ENCODE data around the gene PI4K2B.

Gene PI4K2B

GRCh38 chr4:25297528-25298242 is 63.9 kb downstream of the PI4K2B start:
- H3K36me3 ChIP-seq (ENCODE audit: insufficient read depth, insufficient read length, low read length), result no peaks in the 10 kb centered on the region
- TF ChIP-seq SUZ12 (IDR thresholded peaks at IDR 0.05; ENCODE audit: extremely low read depth, insufficient read depth, insufficient read length) (no peak), YY1 (IDR thresholded peaks at IDR 0.05; ENCODE audit: insufficient read depth, insufficient read length) (no peak), ZNF274 (IDR thresholded peaks at IDR 0.05; ENCODE audit: low read depth, low read length) (no peak)
- H3K4me1 ChIP-seq (ENCODE audit: insufficient read depth, insufficient read length), result no peaks in the 10 kb centered on the region
- no peak overlapping the region for H3K9ac ChIP-seq (ENCODE audit: insufficient read length, low read depth)
- no peak overlapping the region for H3K4me3 ChIP-seq (ENCODE audit: insufficient read length, low read depth)
- no peaks in the 10 kb centered on the region for H3K27me3 ChIP-seq (ENCODE audit: insufficient read depth, insufficient read length)
- no peak for DNase-seq (ENCODE audit: low read depth, low spot score)
- H3K9me3 ChIP-seq (ENCODE audit: insufficient read depth, low read length), result no peaks in the 10 kb centered on the region

DNA sequence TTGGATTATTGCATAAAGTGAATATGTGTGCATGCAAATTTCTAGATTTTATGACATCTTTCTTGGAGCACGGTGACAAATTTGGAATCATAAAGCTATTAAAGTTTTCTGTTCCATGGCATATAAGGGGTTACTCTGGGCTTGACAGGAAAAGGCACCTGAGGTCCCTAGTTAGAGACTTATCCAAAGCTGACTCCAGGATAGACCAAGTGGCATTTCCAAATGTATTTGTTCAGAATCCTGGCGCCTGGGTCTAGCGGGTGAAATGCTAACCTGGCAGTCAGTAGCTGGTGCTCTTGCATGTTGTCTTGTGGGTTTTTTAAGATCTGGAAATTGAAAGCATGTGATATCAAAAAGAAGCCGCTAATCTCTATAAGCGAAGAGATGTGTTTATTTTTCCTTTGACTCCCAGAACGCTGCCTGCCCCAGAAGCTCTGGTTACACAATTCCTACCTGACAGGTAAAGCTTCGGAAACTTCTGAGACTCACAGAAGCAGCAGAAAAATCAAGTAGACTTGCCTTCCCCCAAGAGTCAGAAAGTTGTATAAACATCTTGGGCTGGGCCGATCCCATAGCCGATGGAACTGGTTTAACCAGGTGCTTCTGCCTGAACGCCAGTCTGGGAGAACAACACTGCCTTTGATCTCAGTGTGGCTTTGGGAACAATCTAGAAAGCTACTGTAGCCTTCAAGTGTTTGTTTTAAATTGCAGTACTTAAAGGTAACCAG is 65.8 kb downstream of the PI4K2B start:
- DNase-seq (ENCODE audit: low read depth, low spot score), result no peak
- no peak for TF ChIP-seq ZNF274 (IDR thresholded peaks at IDR 0.05; ENCODE audit: low read depth, low read length)
- no peak for TF ChIP-seq YY1 (IDR thresholded peaks at IDR 0.05; ENCODE audit: insufficient read depth, insufficient read length)
- TF ChIP-seq SUZ12 (IDR thresholded peaks at IDR 0.05; ENCODE audit: extremely low read depth, insufficient read depth, insufficient read length), result no peak

GRCh38 chr4:25301471-25301870 is 67.6 kb downstream of the PI4K2B start:
- no peaks in the 10 kb centered on the region for H3K27me3 ChIP-seq (ENCODE audit: insufficient read depth, insufficient read length)
- H3K9me3 ChIP-seq (ENCODE audit: insufficient read depth, low read length), result no peaks in the 10 kb centered on the region
- no peak overlapping the region for H3K9ac ChIP-seq (ENCODE audit: insufficient read length, low read depth)
- DNase-seq (ENCODE audit: low read depth, low spot score), result no peak
- no peaks in the 10 kb centered on the region for H3K4me1 ChIP-seq (ENCODE audit: insufficient read depth, insufficient read length)
- H3K36me3 ChIP-seq (ENCODE audit: insufficient read depth, insufficient read length, low read length), result no peaks in the 10 kb centered on the region
- TF ChIP-seq SUZ12 (IDR thresholded peaks at IDR 0.05; ENCODE audit: extremely low read depth, insufficient read depth, insufficient read length), result no peak
- no peak for TF ChIP-seq ZNF274 (IDR thresholded peaks at IDR 0.05; ENCODE audit: low read depth, low read length)
- TF ChIP-seq YY1 (IDR thresholded peaks at IDR 0.05; ENCODE audit: insufficient read depth, insufficient read length), result no peak
- H3K4me3 ChIP-seq (ENCODE audit: insufficient read length, low read depth), result no peak overlapping the region

More for the DNA sequence above, 65.8 kb downstream of the PI4K2B start:
- no peaks in the 10 kb centered on the region for H3K36me3 ChIP-seq (ENCODE audit: insufficient read depth, insufficient read length, low read length)
- no peak overlapping the region for H3K9ac ChIP-seq (ENCODE audit: insufficient read length, low read depth)
- no peak overlapping the region for H3K4me3 ChIP-seq (ENCODE audit: insufficient read length, low read depth)
- no peaks in the 10 kb centered on the region for H3K9me3 ChIP-seq (ENCODE audit: insufficient read depth, low read length)
- no peaks in the 10 kb centered on the region for H3K27me3 ChIP-seq (ENCODE audit: insufficient read depth, insufficient read length)
- no peaks in the 10 kb centered on the region for H3K4me1 ChIP-seq (ENCODE audit: insufficient read depth, insufficient read length)

DNA sequence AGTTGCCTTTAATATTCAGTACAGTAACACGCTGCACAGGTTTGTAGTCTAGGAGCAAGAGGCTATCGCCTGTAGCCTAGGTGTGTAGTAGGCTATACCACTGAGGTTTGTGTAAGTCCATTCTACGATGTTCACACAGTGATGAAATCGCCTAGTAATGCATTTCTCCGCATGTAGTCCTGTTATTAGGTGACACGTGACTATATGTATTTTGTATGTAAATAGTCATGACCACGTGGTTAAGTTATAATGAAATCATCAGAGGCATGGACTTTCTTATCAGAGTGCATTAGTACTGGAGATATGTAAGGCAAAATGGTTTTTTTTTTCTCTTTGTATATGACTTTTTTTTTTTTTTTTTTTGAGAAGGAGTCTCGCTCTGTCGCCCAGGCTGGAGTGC is 68.8 kb downstream of the PI4K2B start:
- Histone ChIP-seq H3K9ac (ENCODE audit: insufficient read length, low read depth) (no peak overlapping the region), H3K27me3 (ENCODE audit: insufficient read depth, insufficient read length) (no peaks in the 10 kb centered on the region), H3K9me3 (ENCODE audit: insufficient read depth, low read length) (no peaks in the 10 kb centered on the region), H3K36me3 (ENCODE audit: insufficient read depth, insufficient read length, low read length) (no peaks in the 10 kb centered on the region), H3K4me1 (ENCODE audit: insufficient read depth, insufficient read length) (no peaks in the 10 kb centered on the region), H3K4me3 (ENCODE audit: insufficient read length, low read depth) (no peak overlapping the region)
- DNase-seq (ENCODE audit: low read depth, low spot score), result no peak
- TF ChIP-seq YY1 (IDR thresholded peaks at IDR 0.05; ENCODE audit: insufficient read depth, insufficient read length), result no peak
- no peak for TF ChIP-seq SUZ12 (IDR thresholded peaks at IDR 0.05; ENCODE audit: extremely low read depth, insufficient read depth, insufficient read length)
- TF ChIP-seq ZNF274 (IDR thresholded peaks at IDR 0.05; ENCODE audit: low read depth, low read length), result no peak

GRCh38 chr4:25303578-25303977 is 69.7 kb downstream of the PI4K2B start:
- no peaks in the 10 kb centered on the region for H3K27me3 ChIP-seq (ENCODE audit: insufficient read depth, insufficient read length)
- TF ChIP-seq ZNF274 (IDR thresholded peaks at IDR 0.05; ENCODE audit: low read depth, low read length), result no peak
- TF ChIP-seq YY1 (IDR thresholded peaks at IDR 0.05; ENCODE audit: insufficient read depth, insufficient read length), result no peak
- no peak for TF ChIP-seq SUZ12 (IDR thresholded peaks at IDR 0.05; ENCODE audit: extremely low read depth, insufficient read depth, insufficient read length)
- no peak overlapping the region for H3K9ac ChIP-seq (ENCODE audit: insufficient read length, low read depth)
- DNase-seq (ENCODE audit: low read depth, low spot score), result no peak
- H3K36me3 ChIP-seq (ENCODE audit: insufficient read depth, insufficient read length, low read length), result no peaks in the 10 kb centered on the region
- H3K9me3 ChIP-seq (ENCODE audit: insufficient read depth, low read length), result no peaks in the 10 kb centered on the region
- no peaks in the 10 kb centered on the region for H3K4me1 ChIP-seq (ENCODE audit: insufficient read depth, insufficient read length)
- H3K4me3 ChIP-seq (ENCODE audit: insufficient read length, low read depth), result no peak overlapping the region

- TF ChIP-seq YY1 (IDR thresholded peaks at IDR 0.05; ENCODE audit: insufficient read depth, insufficient read length) (no peak), ZNF274 (IDR thresholded peaks at IDR 0.05; ENCODE audit: low read depth, low read length) (no peak), SUZ12 (IDR thresholded peaks at IDR 0.05; ENCODE audit: extremely low read depth, insufficient read depth, insufficient read length) (no peak)
Measured at GRCh38 chr4:25306518-25307057, 72.8 kb downstream of the PI4K2B start.

GRCh38 chr4:25307596-25307995 is 73.8 kb downstream of the PI4K2B start:
- H3K27me3 ChIP-seq (ENCODE audit: insufficient read depth, insufficient read length), result no peaks in the 10 kb centered on the region
- H3K9ac ChIP-seq (ENCODE audit: insufficient read length, low read depth), result no peak overlapping the region
- no peaks in the 10 kb centered on the region for H3K4me1 ChIP-seq (ENCODE audit: insufficient read depth, insufficient read length)
- no peak overlapping the region for H3K4me3 ChIP-seq (ENCODE audit: insufficient read length, low read depth)
- TF ChIP-seq ZNF274 (IDR thresholded peaks at IDR 0.05; ENCODE audit: low read depth, low read length) (no peak), SUZ12 (IDR thresholded peaks at IDR 0.05; ENCODE audit: extremely low read depth, insufficient read depth, insufficient read length) (no peak), YY1 (IDR thresholded peaks at IDR 0.05; ENCODE audit: insufficient read depth, insufficient read length) (no peak)
- H3K36me3 ChIP-seq (ENCODE audit: insufficient read depth, insufficient read length, low read length), result no peaks in the 10 kb centered on the region
- no peaks in the 10 kb centered on the region for H3K9me3 ChIP-seq (ENCODE audit: insufficient read depth, low read length)
- DNase-seq (ENCODE audit: low read depth, low spot score), result no peak

More at GRCh38 chr4:25306518-25307057, 72.8 kb downstream of the PI4K2B start:
- Histone ChIP-seq H3K27me3 (ENCODE audit: insufficient read depth, insufficient read length) (no peaks in the 10 kb centered on the region), H3K36me3 (ENCODE audit: insufficient read depth, insufficient read length, low read length) (no peaks in the 10 kb centered on the region), H3K4me1 (ENCODE audit: insufficient read depth, insufficient read length) (no peaks in the 10 kb centered on the region), H3K9ac (ENCODE audit: insufficient read length, low read depth) (no peak overlapping the region), H3K4me3 (ENCODE audit: insufficient read length, low read depth) (no peak overlapping the region), H3K9me3 (ENCODE audit: insufficient read depth, low read length) (no peaks in the 10 kb centered on the region)
- no peak for DNase-seq (ENCODE audit: low read depth, low spot score)
